ENCODE results near the gene CTDSP1. TPM values are rescaled to one million over a fixed set of nuclear protein-coding genes. Genes with fewer than 3 reads are reported as not detected.

The CTDSP1 gene
- total and polyA plus RNA-seq, 3 donors from 2014 or later, result 60.7 to 87.3 (median 65.2) TPM

DNA sequence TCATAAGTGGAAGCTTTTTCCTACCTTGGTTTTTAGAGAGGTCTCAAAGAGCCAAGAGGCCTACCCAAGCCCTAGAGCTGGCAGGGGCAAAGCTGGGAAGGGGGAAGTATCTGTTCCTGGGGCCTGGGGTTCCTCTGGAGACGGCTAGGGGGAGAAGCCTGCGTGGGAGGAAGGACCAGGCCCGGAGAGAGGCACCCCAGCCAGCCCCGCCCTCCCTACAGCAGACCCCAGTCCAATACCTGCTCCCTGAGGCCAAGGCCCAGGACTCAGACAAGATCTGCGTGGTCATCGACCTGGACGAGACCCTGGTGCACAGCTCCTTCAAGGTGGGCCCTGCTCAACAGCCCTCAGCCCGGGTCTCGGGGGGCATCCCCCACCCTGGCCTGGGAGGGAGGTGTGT is 2.2 kb downstream of the CTDSP1 start:
- Histone ChIP-seq H3K36me3 (ENCODE audit: low read depth, missing control alignments) (no peaks in the 10 kb centered on the region), H3K27me3 (no peaks in the 10 kb centered on the region), H3K27ac (peak overlapping the region in 1 of 2 donors; percentile 99), H3K4me1 (peaks cover 40% of the 10 kb centered on the region), H3K9me3 (no peaks in the 10 kb centered on the region), H3K4me3 (no peak overlapping the region)
- DNase-seq, result no peak
- TF ChIP-seq, protein P1, sequence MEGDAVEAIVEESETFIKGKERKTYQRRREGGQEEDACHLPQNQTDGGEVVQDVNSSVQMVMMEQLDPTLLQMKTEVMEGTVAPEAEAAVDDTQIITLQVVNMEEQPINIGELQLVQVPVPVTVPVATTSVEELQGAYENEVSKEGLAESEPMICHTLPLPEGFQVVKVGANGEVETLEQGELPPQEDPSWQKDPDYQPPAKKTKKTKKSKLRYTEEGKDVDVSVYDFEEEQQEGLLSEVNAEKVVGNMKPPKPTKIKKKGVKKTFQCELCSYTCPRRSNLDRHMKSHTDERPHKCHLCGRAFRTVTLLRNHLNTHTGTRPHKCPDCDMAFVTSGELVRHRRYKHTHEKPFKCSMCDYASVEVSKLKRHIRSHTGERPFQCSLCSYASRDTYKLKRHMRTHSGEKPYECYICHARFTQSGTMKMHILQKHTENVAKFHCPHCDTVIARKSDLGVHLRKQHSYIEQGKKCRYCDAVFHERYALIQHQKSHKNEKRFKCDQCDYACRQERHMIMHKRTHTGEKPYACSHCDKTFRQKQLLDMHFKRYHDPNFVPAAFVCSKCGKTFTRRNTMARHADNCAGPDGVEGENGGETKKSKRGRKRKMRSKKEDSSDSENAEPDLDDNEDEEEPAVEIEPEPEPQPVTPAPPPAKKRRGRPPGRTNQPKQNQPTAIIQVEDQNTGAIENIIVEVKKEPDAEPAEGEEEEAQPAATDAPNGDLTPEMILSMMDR (IDR thresholded peaks at IDR 0.05), result no peak
- no peak for TF ChIP-seq POLR2A (IDR thresholded peaks at IDR 0.05)
- intact Hi-C loops (cut with DNase I; ENCODE audit: low total_unique reads), result loop anchor here (10.0 kb wide), 1 partner anchor 153 kb away; no protein-coding TSS in a partner anchor
- WGBS, 2 donors, result 44 to 58% methylated on average over 5 to 9 of the region's 9 CpGs

DNA sequence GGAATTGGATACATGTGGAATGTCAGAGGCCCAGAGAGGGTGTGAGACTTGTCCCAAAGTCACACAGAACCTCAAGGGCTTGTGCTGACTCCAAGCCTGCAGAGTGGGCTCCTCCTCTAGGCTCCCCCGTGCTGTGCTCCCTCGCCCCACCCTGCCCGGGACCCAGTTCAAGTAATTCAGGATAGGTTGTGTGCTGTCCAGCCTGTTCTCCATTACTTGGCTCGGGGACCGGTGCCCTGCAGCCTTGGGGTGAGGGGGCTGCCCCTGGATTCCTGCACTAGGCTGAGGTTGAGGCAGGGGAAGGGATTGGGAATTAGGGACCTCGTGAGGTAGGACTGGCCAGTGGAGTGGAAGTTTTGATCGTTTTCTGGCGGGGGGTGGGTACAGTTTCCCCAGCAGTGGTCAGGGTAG is 2.8 kb downstream of the CTDSP1 start:
- H3K4me3 ChIP-seq, result no peak overlapping the region
- TF ChIP-seq, protein P1 (IDR thresholded peaks at IDR 0.05), result no peak
- TF ChIP-seq POLR2A (IDR thresholded peaks at IDR 0.05), result no peak
- 59 to 70% methylated on average over 8 of the region's 8 CpGs for WGBS, 2 donors
- no peaks in the 10 kb centered on the region for H3K9me3 ChIP-seq
- intact Hi-C loops (cut with DNase I; ENCODE audit: low total_unique reads), result loop anchor here (10.0 kb wide), 1 partner anchor 152 kb away; no protein-coding TSS in a partner anchor
- DNase-seq, result no peak
- H3K36me3 ChIP-seq (ENCODE audit: low read depth, missing control alignments), result no peaks in the 10 kb centered on the region
- H3K27me3 ChIP-seq, result no peaks in the 10 kb centered on the region
- peaks cover 40% of the 10 kb centered on the region for H3K4me1 ChIP-seq
- H3K27ac ChIP-seq, result peak overlapping the region in 1 of 2 donors; percentile 99

DNA sequence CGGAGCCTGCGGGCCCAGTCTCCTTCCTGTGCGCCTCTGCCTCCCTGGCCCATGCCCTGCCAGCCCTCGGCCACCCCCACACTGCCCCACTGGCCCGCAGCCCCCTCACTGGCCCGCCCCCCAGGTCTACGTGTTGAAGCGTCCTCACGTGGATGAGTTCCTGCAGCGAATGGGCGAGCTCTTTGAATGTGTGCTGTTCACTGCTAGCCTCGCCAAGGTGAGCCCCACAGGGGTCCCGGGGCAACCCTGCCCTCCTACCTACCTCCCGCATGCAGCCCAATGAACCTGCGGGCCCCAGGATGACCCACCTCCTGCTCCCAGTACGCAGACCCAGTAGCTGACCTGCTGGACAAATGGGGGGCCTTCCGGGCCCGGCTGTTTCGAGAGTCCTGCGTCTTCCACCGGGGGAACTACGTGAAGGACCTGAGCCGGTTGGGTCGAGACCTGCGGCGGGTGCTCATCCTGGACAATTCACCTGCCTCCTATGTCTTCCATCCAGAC is 3.3 kb downstream of the CTDSP1 start:
- H3K27ac ChIP-seq, result no peak overlapping the region
- H3K36me3 ChIP-seq (ENCODE audit: low read depth, missing control alignments), result no peaks in the 10 kb centered on the region
- H3K4me3 ChIP-seq, result no peak overlapping the region
- WGBS, 2 donors, result 47 to 83% methylated on average over 9 to 26 of the region's 26 CpGs
- no peak for TF ChIP-seq POLR2A (IDR thresholded peaks at IDR 0.05)
- TF ChIP-seq, protein P1 (IDR thresholded peaks at IDR 0.05), result no peak
- intact Hi-C loops (cut with DNase I; ENCODE audit: low total_unique reads), result loop anchor here (10.0 kb wide), 1 partner anchor 152 kb away; no protein-coding TSS in a partner anchor
- H3K9me3 ChIP-seq, result no peaks in the 10 kb centered on the region
- H3K4me1 ChIP-seq, result peaks cover 40% of the 10 kb centered on the region
- no peaks in the 10 kb centered on the region for H3K27me3 ChIP-seq
- no peak for DNase-seq

DNA sequence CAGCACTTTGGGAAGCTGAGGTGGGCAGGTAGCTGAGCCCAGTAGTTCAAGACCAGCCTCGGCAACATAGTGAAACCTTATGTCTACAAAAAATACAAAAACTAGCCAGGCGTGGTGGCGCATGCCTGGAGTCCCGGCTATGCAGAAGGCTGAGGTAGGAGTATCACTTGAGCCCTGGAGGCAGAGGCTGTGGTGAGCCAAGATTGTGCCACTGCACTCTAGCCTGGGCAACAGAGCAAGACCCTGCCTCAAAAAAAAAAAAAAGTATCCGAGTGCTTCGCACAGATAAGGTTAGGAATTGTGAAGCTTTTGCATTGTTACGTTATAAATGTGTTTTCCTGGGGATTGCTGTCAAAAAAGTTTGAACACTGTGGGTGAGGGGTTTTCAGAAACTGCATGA is 4.1 kb downstream of the CTDSP1 start:
- H3K9me3 ChIP-seq, result no peaks in the 10 kb centered on the region
- TF ChIP-seq POLR2A (IDR thresholded peaks at IDR 0.05), result no peak
- no peaks in the 10 kb centered on the region for H3K27me3 ChIP-seq
- intact Hi-C loops (cut with DNase I; ENCODE audit: low total_unique reads), result loop anchor here (10.0 kb wide), 1 partner anchor 151 kb away; no protein-coding TSS in a partner anchor
- WGBS, 2 donors, result 72 to 81% methylated on average over 7 of the region's 7 CpGs
- H3K4me3 ChIP-seq, result no peak overlapping the region
- no peak for DNase-seq
- peaks cover 37% of the 10 kb centered on the region for H3K4me1 ChIP-seq
- H3K27ac ChIP-seq, result no peak overlapping the region
- H3K36me3 ChIP-seq (ENCODE audit: low read depth, missing control alignments), result no peaks in the 10 kb centered on the region

DNA sequence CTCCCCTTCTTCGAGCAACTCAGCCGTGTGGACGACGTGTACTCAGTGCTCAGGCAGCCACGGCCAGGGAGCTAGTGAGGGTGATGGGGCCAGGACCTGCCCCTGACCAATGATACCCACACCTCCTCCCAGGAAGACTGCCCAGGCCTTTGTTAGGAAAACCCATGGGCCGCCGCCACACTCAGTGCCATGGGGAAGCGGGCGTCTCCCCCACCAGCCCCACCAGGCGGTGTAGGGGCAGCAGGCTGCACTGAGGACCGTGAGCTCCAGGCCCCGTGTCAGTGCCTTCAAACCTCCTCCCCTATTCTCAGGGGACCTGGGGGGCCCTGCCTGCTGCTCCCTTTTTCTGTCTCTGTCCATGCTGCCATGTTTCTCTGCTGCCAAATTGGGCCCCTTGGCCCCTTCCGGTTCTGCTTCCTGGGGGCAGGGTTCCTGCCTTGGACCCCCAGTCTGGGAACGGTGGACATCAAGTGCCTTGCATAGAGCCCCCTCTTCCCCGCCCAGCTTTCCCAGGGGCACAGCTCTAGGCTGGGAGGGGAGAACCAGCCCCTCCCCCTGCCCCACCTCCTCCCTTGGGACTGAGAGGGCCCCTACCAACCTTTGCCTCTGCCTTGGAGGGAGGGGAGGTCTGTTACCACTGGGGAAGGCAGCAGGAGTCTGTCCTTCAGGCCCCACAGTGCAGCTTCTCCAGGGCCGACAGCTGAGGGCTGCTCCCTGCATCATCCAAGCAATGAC is 4.8 kb downstream of the CTDSP1 start:
- intact Hi-C loops (cut with DNase I; ENCODE audit: low total_unique reads), result loop anchor here (10.0 kb wide), 1 partner anchor 150 kb away; no protein-coding TSS in a partner anchor
- Histone ChIP-seq H3K27ac (peak overlapping the region; percentile 10 to 90), H3K9me3 (no peaks in the 10 kb centered on the region), H3K36me3 (ENCODE audit: low read depth, missing control alignments) (no peaks in the 10 kb centered on the region), H3K4me1 (peaks cover 37% of the 10 kb centered on the region), H3K27me3 (no peaks in the 10 kb centered on the region), H3K4me3 (no peak overlapping the region)
- WGBS, 2 donors, result 61 to 65% methylated on average over 10 to 16 of the region's 16 CpGs
- TF ChIP-seq, protein P1 (IDR thresholded peaks at IDR 0.05), result no peak
- TF ChIP-seq POLR2A (IDR thresholded peaks at IDR 0.05), result no peak
- DNase-seq, result no peak

Measured in testis (tissue), 3 donors.